Skeletal muscle satellite cell (primary cell): ENCODE results near the gene GFY.
"Not testable (repeated sequence)": the region's sequence is repeated elsewhere in the genome, so short reads cannot be mapped to it uniquely, and the experiment has no call there.

Experiments
- H3K27me3 ChIP-seq: 2 replicates; pipeline ENCODE4 v1.7.0; 2013; ENCODE audit warnings: low read length; ENCODE audit not compliant: control insufficient read depth, insufficient read depth
- H3K36me3 ChIP-seq: 2 replicates; pipeline ENCODE4 v1.7.0; 2013; ENCODE audit warnings: mild to moderate bottlenecking, control low read depth, low read length; ENCODE audit not compliant: insufficient read depth
- H3K4me1 ChIP-seq: 2 replicates; pipeline ENCODE4 v1.7.0; 2013; ENCODE audit warnings: low read length; ENCODE audit not compliant: control insufficient read depth, insufficient read depth
- H3K4me2 ChIP-seq: 2 replicates; pipeline ENCODE4 v1.7.0; 2013; ENCODE audit warnings: mild to moderate bottlenecking, low read length
- H3K4me3 ChIP-seq: 2 replicates; pipeline ENCODE4 v1.7.0; 2013; ENCODE audit warnings: low read length
- H3K9ac ChIP-seq: 2 replicates; pipeline ENCODE4 v1.7.0; 2013; ENCODE audit warnings: mild to moderate bottlenecking, low read depth, low read length, moderate library complexity
- H3K9me3 ChIP-seq: replicated peaks from 2 replicates; pipeline ENCODE4 v1.7.0; 2013; ENCODE audit warnings: mild to moderate bottlenecking, control low read depth, low read length

Gene GFY

GRCh38 chr19:49441960-49442350 lies 16.8 kb downstream of the GFY start:
- H3K36me3 ChIP-seq, result no peaks in the 10 kb centered on the region
- peak overlapping the region; percentile 97 for H3K4me2 ChIP-seq
- H3K9me3 ChIP-seq, result no peaks in the 10 kb centered on the region
- H3K9ac ChIP-seq, result no peak overlapping the region
- peaks cover 51% of the 10 kb centered on the region for H3K27me3 ChIP-seq
- H3K4me3 ChIP-seq, result no peak overlapping the region
- H3K4me1 ChIP-seq, result no peaks in the 10 kb centered on the region

GRCh38 chr19:49442354-49442753 lies 17.2 kb downstream of the GFY start:
- no peak overlapping the region for H3K4me3 ChIP-seq
- no peak overlapping the region for H3K9ac ChIP-seq
- no peaks in the 10 kb centered on the region for H3K4me1 ChIP-seq
- no peaks in the 10 kb centered on the region for H3K36me3 ChIP-seq
- H3K4me2 ChIP-seq, result peak overlapping the region; percentile 97
- H3K27me3 ChIP-seq, result peaks cover 48% of the 10 kb centered on the region
- H3K9me3 ChIP-seq, result no peaks in the 10 kb centered on the region

GRCh38 chr19:49442771-49443365 lies 17.7 kb downstream of the GFY start:
- Histone ChIP-seq H3K9ac (peak overlapping the region; percentile 72), H3K4me2 (peak overlapping the region; percentile 97), H3K9me3 (no peaks in the 10 kb centered on the region), H3K4me3 (peak overlapping the region; percentile 76), H3K36me3 (no peaks in the 10 kb centered on the region), H3K4me1 (no peaks in the 10 kb centered on the region), H3K27me3 (peaks cover 43% of the 10 kb centered on the region)

- H3K4me1 ChIP-seq, result no peaks in the 10 kb centered on the region
- peak overlapping the region; percentile 72 for H3K9ac ChIP-seq
- H3K27me3 ChIP-seq, result peaks cover 36% of the 10 kb centered on the region
- peaks cover 2% of the 10 kb centered on the region for H3K36me3 ChIP-seq
- no peaks in the 10 kb centered on the region for H3K9me3 ChIP-seq
- peak overlapping the region; percentile 76 for H3K4me3 ChIP-seq
- H3K4me2 ChIP-seq, result peak overlapping the region; percentile 97
Measured at GRCh38 chr19:49443366-49444099, 18.3 kb downstream of the GFY start.

- H3K4me3 ChIP-seq, H3K9me3 ChIP-seq, H3K9ac ChIP-seq, H3K36me3 ChIP-seq, H3K4me1 ChIP-seq: not testable (repeated sequence)
- Histone ChIP-seq H3K27me3 (peaks cover 30% of the 10 kb centered on the region), H3K4me2 (peak overlapping the region; percentile 97)
Measured at GRCh38 chr19:49444100-49444700, 19.0 kb downstream of the GFY start.

- Histone ChIP-seq H3K36me3 (peaks cover 8% of the 10 kb centered on the region), H3K4me2 (no peak overlapping the region), H3K9ac (no peak overlapping the region), H3K4me1 (peaks cover 5% of the 10 kb centered on the region), H3K27me3 (peaks cover 13% of the 10 kb centered on the region), H3K9me3 (no peaks in the 10 kb centered on the region), H3K4me3 (no peak overlapping the region)
Measured at GRCh38 chr19:49445997-49446396, 20.8 kb downstream of the GFY start.

- Histone ChIP-seq H3K4me3 (no peak overlapping the region), H3K4me1 (peaks cover 5% of the 10 kb centered on the region)
Measured at GRCh38 chr19:49447485-49448431, 22.6 kb downstream of the GFY start.

GRCh38 chr19:49448432-49448786 lies 23.2 kb downstream of the GFY start:
- Histone ChIP-seq H3K27me3 (no peaks in the 10 kb centered on the region), H3K36me3 (peaks cover 8% of the 10 kb centered on the region), H3K9me3 (no peaks in the 10 kb centered on the region), H3K4me2 (no peak overlapping the region), H3K9ac (no peak overlapping the region), H3K4me1 (peaks cover 5% of the 10 kb centered on the region), H3K4me3 (no peak overlapping the region)

More at GRCh38 chr19:49447485-49448431, 22.6 kb downstream of the GFY start:
- Histone ChIP-seq H3K9me3 (no peaks in the 10 kb centered on the region), H3K9ac (no peak overlapping the region), H3K27me3 (no peaks in the 10 kb centered on the region), H3K36me3 (peaks cover 8% of the 10 kb centered on the region), H3K4me2 (no peak overlapping the region)

- Histone ChIP-seq H3K4me3 (peak overlapping the region; percentile 84), H3K9ac (peak overlapping the region; percentile 90)
Measured at GRCh38 chr19:49450405-49450804, 25.2 kb downstream of the GFY start.

GRCh38 chr19:49451430-49452181 lies 26.4 kb downstream of the GFY start, which contains the start of gene PIH1D1:
TSS of gene PIH1D1 (minus strand) at chr19:49451814. CDS start at chr19:49451574, 240 bp downstream.
- Histone ChIP-seq H3K4me3 (peak within 1 kb of the TSS; percentile 84), H3K9ac (peak within 1 kb of the TSS; percentile 94), H3K4me2 (peak within 1 kb of the TSS; percentile 91), H3K4me1 (peaks cover 21% of the 10 kb centered on the region), H3K27me3 (no peaks in the 10 kb centered on the region), H3K36me3 (peaks cover 8% of the 10 kb centered on the region), H3K9me3 (no peaks in the 10 kb centered on the region)

More at GRCh38 chr19:49450405-49450804, 25.2 kb downstream of the GFY start:
- H3K4me1 ChIP-seq, result peaks cover 13% of the 10 kb centered on the region
- no peaks in the 10 kb centered on the region for H3K9me3 ChIP-seq
- H3K4me2 ChIP-seq, result peak overlapping the region; percentile 91
- H3K36me3 ChIP-seq, result peaks cover 8% of the 10 kb centered on the region
- H3K27me3 ChIP-seq, result no peaks in the 10 kb centered on the region
